RWPE1 (cell line): ENCODE data around the gene IBA57.
A peak's percentile ranks its signal among the peaks of the same experiment; 100 is the strongest.
"Not testable (repeated sequence)": the region's sequence is repeated elsewhere in the genome, so short reads cannot be mapped to it uniquely, and the experiment has no call there.

ENCODE experiments used
- CTCF ChIA-PET: fragments of 350-600 bp; sonication (Branson Sonifier 250); formaldehyde crosslinking; extraction: SDS; loops from one replicate; lab custom pipeline; 2021; lab: Yijun Ruan, JAX
- POLR2A ChIA-PET: fragments of 400-600 bp; formaldehyde crosslinking; extraction: SDS; loops from one replicate; lab custom pipeline; 2020; ENCODE audit warnings: antibody characterized with exemption; ENCODE audit not compliant: low non-redundant PET; lab: Yijun Ruan, JAX
- DNase-seq: peaks from one replicate; pipeline ENCODE4 v3.0.0; 2012; ENCODE audit warnings: low spot score
- H3K27ac ChIP-seq: fragments of 450-650 bp; 2 replicates; pipeline ENCODE4 v1.5.1; 2017
- CTCF ChIP-seq: fragments of 450-650 bp; conservative IDR thresholded peaks from 2 replicates; pipeline ENCODE4 v1.5.1; 2017; ENCODE audit warnings: low read depth, mild to moderate bottlenecking

The IBA57 gene

GRCh38 chr1:228168563-228169270 is 3.1 kb downstream of the IBA57 start:
- DNase-seq = no peak
- TF ChIP-seq CTCF = no peak
- ChIA-PET POLR2A (no interaction called here), CTCF (interaction anchor here (1.3 kb wide), 1 partner anchor 38 kb away, joined by 3 read pairs; no protein-coding TSS in a partner anchor)
- no peak overlapping the region for H3K27ac ChIP-seq

- POLR2A ChIA-PET = no interaction called here
- CTCF ChIA-PET = interaction anchor here (0.5 kb wide), 1 partner anchor 386 kb away, joined by 4 read pairs; no protein-coding TSS in a partner anchor
- no peak for DNase-seq
- no peak overlapping the region for H3K27ac ChIP-seq
- TF ChIP-seq CTCF = no peak
Measured at GRCh38 chr1:228169345-228169744, 3.7 kb downstream of the IBA57 start.

- no peak for DNase-seq
- ChIA-PET POLR2A (no interaction called here), CTCF (no interaction called here)
- peak overlapping the region; percentile 24 for H3K27ac ChIP-seq
- TF ChIP-seq CTCF = no peak
Measured at GRCh38 chr1:228170666-228171065, 5.1 kb downstream of the IBA57 start.

- no peak for TF ChIP-seq CTCF
- POLR2A ChIA-PET = no interaction called here
- no peak for DNase-seq
Measured at GRCh38 chr1:228171221-228171891, 5.8 kb downstream of the IBA57 start.

GRCh38 chr1:228172591-228173527 is 7.3 kb downstream of the IBA57 start:
- ChIA-PET CTCF (interaction anchor here (0.9 kb wide), 1 partner anchor 42 kb away, joined by 3 read pairs; no protein-coding TSS in a partner anchor), POLR2A (no interaction called here)
- H3K27ac ChIP-seq = peak overlapping the region; percentile 52
- TF ChIP-seq CTCF = no peak
- no peak for DNase-seq

More at GRCh38 chr1:228171221-228171891, 5.8 kb downstream of the IBA57 start:
- H3K27ac ChIP-seq = peak overlapping the region; percentile 24
- CTCF ChIA-PET = no interaction called here

GRCh38 chr1:228173528-228174481 is 8.2 kb downstream of the IBA57 start:
- CTCF ChIA-PET, POLR2A ChIA-PET: not testable (repeated sequence)
- peak overlapping the region; percentile 52 for H3K27ac ChIP-seq

More at GRCh38 chr1:228173528-228174481, 8.2 kb downstream of the IBA57 start:
- peak; percentile 25 for DNase-seq
